Osteocyte (in vitro differentiated cells): ENCODE results near the gene STEAP3. TPM values are rescaled to one million over a fixed set of nuclear protein-coding genes. Genes with fewer than 3 reads are reported as not detected.

Experiments
- DNase-seq: peaks from one replicate; pipeline ENCODE4 v3.0.0; 2021; ENCODE audit warnings: mixed read lengths; ENCODE audit not compliant: unreplicated experiment; ENCODE audit errors: extremely low spot score
- H3K27ac Mint-ChIP-seq: one replicate; pipeline ENCODE4 v1.8.0; 2021; ENCODE audit warnings: mild to moderate bottlenecking, mixed read lengths; ENCODE audit not compliant: unreplicated experiment
- H3K27me3 Mint-ChIP-seq: one replicate; pipeline ENCODE4 v1.8.0; 2021; ENCODE audit warnings: mixed read lengths; ENCODE audit not compliant: unreplicated experiment
- H3K36me3 Mint-ChIP-seq: one replicate; pipeline ENCODE4 v1.8.0; 2021; ENCODE audit warnings: mixed read lengths; ENCODE audit not compliant: unreplicated experiment
- H3K4me1 Mint-ChIP-seq: one replicate; pipeline ENCODE4 v1.8.0; 2021; ENCODE audit warnings: mixed read lengths; ENCODE audit not compliant: unreplicated experiment
- H3K4me3 Mint-ChIP-seq: one replicate; pipeline ENCODE4 v1.8.0; 2021; ENCODE audit warnings: mild to moderate bottlenecking, moderate library complexity, mixed read lengths; ENCODE audit not compliant: unreplicated experiment
- H3K9me3 Mint-ChIP-seq: one replicate; pipeline ENCODE4 v1.8.0; 2021; ENCODE audit warnings: mixed read lengths; ENCODE audit not compliant: unreplicated experiment
- CTCF ChIP-seq: fragments of 200-600 bp; sonication (generic); IDR thresholded peaks from 2 replicates; pipeline ENCODE4 v1.5.0; 2021; ENCODE audit warnings: antibody characterized with exemption, mild to moderate bottlenecking, moderate library complexity
- total RNA-seq: library from RNA; stranded (reverse); gene quantifications from 2 replicates; pipeline ENCODE4 v1.2.1, GENCODE V29; 2021

Gene STEAP3
- total RNA-seq, 1 donor from 2014 or later, result 19.3 TPM

- H3K4me1 Mint-ChIP-seq, result no peaks in the 10 kb centered on the region
- no peak overlapping the region for H3K4me3 Mint-ChIP-seq
- H3K9me3 Mint-ChIP-seq, result no peaks in the 10 kb centered on the region
- H3K27me3 Mint-ChIP-seq, result no peaks in the 10 kb centered on the region
- peaks cover under 1% of the 10 kb centered on the region for H3K36me3 Mint-ChIP-seq
- no peak for DNase-seq
- H3K27ac Mint-ChIP-seq, result no peak overlapping the region
- no peak for TF ChIP-seq CTCF
These were observed 85.2 kb downstream of the STEAP3 start for GRCh38 chr2:119308793-119309330.

- Mint-ChIP-seq H3K36me3 (no peaks in the 10 kb centered on the region), H3K4me3 (no peak overlapping the region), H3K9me3 (no peaks in the 10 kb centered on the region), H3K27ac (no peak overlapping the region), H3K4me1 (peaks cover 16% of the 10 kb centered on the region), H3K27me3 (no peaks in the 10 kb centered on the region)
- no peak for TF ChIP-seq CTCF
- no peak for DNase-seq
These were observed 87.7 kb downstream of the STEAP3 start for GRCh38 chr2:119311371-119311770.

GRCh38 chr2:119311831-119312230 lies 88.2 kb downstream of the STEAP3 start:
- Mint-ChIP-seq H3K9me3 (no peaks in the 10 kb centered on the region), H3K4me1 (peaks cover 21% of the 10 kb centered on the region), H3K27me3 (no peaks in the 10 kb centered on the region), H3K36me3 (no peaks in the 10 kb centered on the region), H3K27ac (no peak overlapping the region), H3K4me3 (no peak overlapping the region)
- no peak for TF ChIP-seq CTCF
- DNase-seq, result no peak

Other genes with a start within 250 kb of the STEAP3 start
- not detected in 2 replicates for gene C1QL2, start 65.1 kb upstream of the STEAP3 start, total RNA-seq
- gene C2orf76, start 143.0 kb downstream of the STEAP3 start, total RNA-seq, result 11.1 and 11.5 TPM in 2 replicates
- 57.7 and 59.2 TPM in 2 replicates for gene DBI, start 143.1 kb downstream of the STEAP3 start, total RNA-seq
- 0.21 and 0.40 TPM in 2 replicates for gene TMEM37, start 208.0 kb downstream of the STEAP3 start, total RNA-seq